GM12878 (cell line): Measurements from ENCODE around the gene TAF6. TPM values are rescaled to one million over a fixed set of nuclear protein-coding genes. Genes with fewer than 3 reads are reported as not detected.

Experiments
- ATAC-seq: fragments of 200-7000 bp; cut with Tn5 transposase; 3 replicates; pipeline ENCODE4 v1.9.1; 2020; ENCODE audit warnings: mild to moderate bottlenecking, moderate library complexity
- BruUV-seq: library from RNA; stranded (reverse); fragments of 400-500 nt; replicated peaks from 2 replicates; lab custom pipeline; 2021; lab: Mats Ljungman, UMichigan
- CTCF ChIA-PET: fragments of 300-600 bp; sonication (Branson Sonifier 250); formaldehyde crosslinking; extraction: SDS; loops from one replicate; lab custom pipeline; 2021; ENCODE audit warnings: inconsistent platforms; lab: Yijun Ruan, JAX
- POLR2A ChIA-PET: fragments of 350-600 bp; formaldehyde crosslinking; extraction: SDS; loops from one replicate; lab custom pipeline; 2021; ENCODE audit warnings: inconsistent platforms; lab: Charles Lee
- RAD21 ChIA-PET: fragments of 300-600 bp; sonication (Branson Sonifier 250); formaldehyde crosslinking; loops from one replicate; lab custom pipeline; 2023; ENCODE audit warnings: antibody characterized with exemption; ENCODE audit not compliant: unreplicated experiment; lab: Charles Lee
- SMC1A ChIA-PET: fragments of 300-600 bp; sonication (Branson Sonifier 250); formaldehyde crosslinking; loops from one replicate; lab custom pipeline; 2023; ENCODE audit not compliant: unreplicated experiment, uncharacterized antibody; lab: Charles Lee
- DNase-seq: peaks from one replicate; pipeline ENCODE4 v3.0.0-alpha.2; 2011; ENCODE audit warnings: low read depth, low spot score
- FAIRE-seq: peaks from 3 replicates; lab custom pipeline; 2011; peaks lifted over from hg19 to GRCh38; lab: Jason Lieb, UNC
- H2AFZ ChIP-seq: 2 replicates; pipeline ENCODE4 v1.6.0; 2011; ENCODE audit warnings: low read depth, low read length, control low read depth; ENCODE audit not compliant: control insufficient read depth
- H3K27ac ChIP-seq: 2 replicates; pipeline ENCODE4 v1.5.1; 2011; ENCODE audit warnings: control low read depth; ENCODE audit not compliant: control insufficient read depth, insufficient read depth
- H3K27me3 ChIP-seq, 2 experiments: replicated peaks in 1 of 2; 2 replicates each; pipeline versions ENCODE4 v1.6.0 to v1.6.1; 2011; ENCODE audit warnings: low read length in 1 of 2; ENCODE audit not compliant: control insufficient read depth in 2 of 2, insufficient read depth in 2 of 2
- H3K36me3 ChIP-seq, 2 experiments: 2 replicates each; pipeline ENCODE4 v1.5.1; 2011; ENCODE audit warnings: low read length in 1 of 2; ENCODE audit not compliant: control insufficient read depth in 2 of 2, insufficient read depth in 2 of 2
- H3K4me1 ChIP-seq: 2 replicates; pipeline ENCODE4 v1.6.1; 2011; ENCODE audit warnings: mild to moderate bottlenecking, low read length, moderate library complexity, mixed read lengths; ENCODE audit not compliant: control insufficient read depth, insufficient read depth
- H3K4me2 ChIP-seq: 2 replicates; pipeline ENCODE4 v1.6.0; 2011; ENCODE audit warnings: control low read depth; ENCODE audit not compliant: control insufficient read depth, insufficient read depth
- H3K4me3 ChIP-seq: fragments of 200-600 bp; sonication (generic); 2 replicates; pipeline ENCODE4 v1.5.1; 2016
- H3K79me2 ChIP-seq: 2 replicates; pipeline ENCODE4 v1.6.0; 2011; ENCODE audit warnings: low read length; ENCODE audit not compliant: control insufficient read depth, insufficient read depth
- H3K9ac ChIP-seq: 2 replicates; pipeline ENCODE4 v1.8.0; 2011; ENCODE audit warnings: low read length, control low read depth, mixed read lengths; ENCODE audit not compliant: control insufficient read depth, insufficient read depth
- H3K9me3 ChIP-seq: replicated peaks from 3 replicates; pipeline ENCODE4 v1.5.1; 2011; ENCODE audit warnings: mild to moderate bottlenecking, low read length; ENCODE audit not compliant: control insufficient read depth, insufficient read depth
- H4K20me1 ChIP-seq: 2 replicates; pipeline ENCODE4 v1.6.0; 2011; ENCODE audit not compliant: control insufficient read depth, insufficient read depth
- ZNF384 ChIP-seq: IDR thresholded peaks from 2 replicates; pipeline ENCODE4 v1.6.1; 2012; ENCODE audit warnings: low read depth, mild to moderate bottlenecking, low read length, improper control_type of control experiment, borderline replicate concordance
- WGBS: methylation state at CpG from one replicate; pipeline ENCODE4 v1.1.6; 2016; ENCODE audit warnings: low lambda C conversion rate; ENCODE audit not compliant: insufficient replicate concordance, insufficient coverage; ENCODE audit errors: missing lambda C conversion rate; 5-methylcytosine and 5-hydroxymethylcytosine counted together
- in situ Hi-C: fragments of 300-500 bp; cut with MboI; formaldehyde crosslinking; loops from 9 replicates; pipeline ENCODE4 v1.14.3; 2018; ENCODE audit warnings: mixed read lengths
- intact Hi-C: fragments of 100-400 bp; cut with micrococcal nuclease; formaldehyde crosslinking; loops from one replicate; pipeline ENCODE4 v1.14.2; 2022; ENCODE audit not compliant: unreplicated experiment
- polyA plus RNA-seq, 11 experiments: library from polyadenylated mRNA; depleted of rRNA in 4 of 11; unstranded in 6 of 11; stranded (reverse) in 5 of 11; fragments of >200 nt; fragmentation: Nextera tagmentation in 4 of 11; fragmentation: Illumina TruSeq in 1 of 11; extraction: Ambion mirVana in 4 of 11; extraction: Trizol in 1 of 11; gene quantifications; 1 replicate in 1 of 11; 2 replicates in 10 of 11; pipeline versions ENCODE4 v1.2.1 to v1.2.3, GENCODE V29; 2011 to 2016; ENCODE audit warnings: inconsistent platforms in 2 of 11, missing spikeins in 2 of 11, low read depth in 1 of 11
- total RNA-seq, 4 experiments: library from RNA; depleted of rRNA in 3 of 4; stranded (reverse); fragments of >200 nt in 3 of 4; fragmentation: Illumina TruSeq in 1 of 4; extraction: Trizol in 1 of 4; gene quantifications; 2 replicates each; pipeline versions ENCODE4 v1.2.1 to v1.2.3, GENCODE V29; 2013 to 2021
- TF ChIP-seq, protein P1 (sequence below): fragments of 450-650 bp; IDR thresholded peaks from 2 replicates; pipeline ENCODE4 v1.6.1; 2017; ENCODE audit warnings: mild to moderate bottlenecking, moderate library complexity
- TF ChIP-seq, protein P2 (sequence below): IDR thresholded peaks from 2 replicates; pipeline ENCODE4 v1.6.1; 2011; ENCODE audit warnings: borderline replicate concordance, low read depth, mild to moderate bottlenecking, moderate library complexity, mixed read lengths, low read length; ENCODE audit not compliant: insufficient read depth; ENCODE audit errors: extremely low read length

Gene TAF6
- total and polyA plus RNA-seq, 10 of the 15 experiments (the other 5 are each of a cell fraction or from before 2014, with no cell fraction given), result 0.27 to 42.6 (median 17.0) TPM

DNA sequence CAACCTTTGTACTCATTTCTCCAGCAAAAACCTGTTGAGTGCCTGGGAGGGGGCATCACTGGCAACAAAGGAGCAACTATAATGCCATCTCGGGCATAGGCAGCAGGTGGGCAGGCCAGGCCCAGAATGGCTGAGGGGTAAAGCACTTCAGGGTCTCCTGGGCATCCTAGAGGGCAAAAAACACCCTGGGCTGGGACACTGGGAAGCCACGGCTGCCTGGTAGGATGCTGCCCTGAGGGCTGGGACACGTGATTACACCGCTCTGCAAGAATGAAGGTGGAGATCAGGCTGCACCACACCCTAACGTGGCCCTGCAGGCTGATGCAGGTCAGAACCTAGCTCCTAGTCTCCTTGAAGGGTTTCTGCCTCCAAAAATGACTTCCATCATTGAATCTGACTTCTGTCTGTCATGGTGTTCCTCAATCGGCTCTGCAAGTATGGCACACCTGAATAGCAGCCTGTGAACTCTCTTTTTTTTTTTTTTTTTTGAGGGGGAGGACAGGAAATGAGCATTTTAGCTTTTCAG, 43.9 kb upstream of the TAF6 start:
- peak; percentile 46; the same call in 1 of the 2 replicates for TF ChIP-seq ZNF384
- TF ChIP-seq, protein P1, sequence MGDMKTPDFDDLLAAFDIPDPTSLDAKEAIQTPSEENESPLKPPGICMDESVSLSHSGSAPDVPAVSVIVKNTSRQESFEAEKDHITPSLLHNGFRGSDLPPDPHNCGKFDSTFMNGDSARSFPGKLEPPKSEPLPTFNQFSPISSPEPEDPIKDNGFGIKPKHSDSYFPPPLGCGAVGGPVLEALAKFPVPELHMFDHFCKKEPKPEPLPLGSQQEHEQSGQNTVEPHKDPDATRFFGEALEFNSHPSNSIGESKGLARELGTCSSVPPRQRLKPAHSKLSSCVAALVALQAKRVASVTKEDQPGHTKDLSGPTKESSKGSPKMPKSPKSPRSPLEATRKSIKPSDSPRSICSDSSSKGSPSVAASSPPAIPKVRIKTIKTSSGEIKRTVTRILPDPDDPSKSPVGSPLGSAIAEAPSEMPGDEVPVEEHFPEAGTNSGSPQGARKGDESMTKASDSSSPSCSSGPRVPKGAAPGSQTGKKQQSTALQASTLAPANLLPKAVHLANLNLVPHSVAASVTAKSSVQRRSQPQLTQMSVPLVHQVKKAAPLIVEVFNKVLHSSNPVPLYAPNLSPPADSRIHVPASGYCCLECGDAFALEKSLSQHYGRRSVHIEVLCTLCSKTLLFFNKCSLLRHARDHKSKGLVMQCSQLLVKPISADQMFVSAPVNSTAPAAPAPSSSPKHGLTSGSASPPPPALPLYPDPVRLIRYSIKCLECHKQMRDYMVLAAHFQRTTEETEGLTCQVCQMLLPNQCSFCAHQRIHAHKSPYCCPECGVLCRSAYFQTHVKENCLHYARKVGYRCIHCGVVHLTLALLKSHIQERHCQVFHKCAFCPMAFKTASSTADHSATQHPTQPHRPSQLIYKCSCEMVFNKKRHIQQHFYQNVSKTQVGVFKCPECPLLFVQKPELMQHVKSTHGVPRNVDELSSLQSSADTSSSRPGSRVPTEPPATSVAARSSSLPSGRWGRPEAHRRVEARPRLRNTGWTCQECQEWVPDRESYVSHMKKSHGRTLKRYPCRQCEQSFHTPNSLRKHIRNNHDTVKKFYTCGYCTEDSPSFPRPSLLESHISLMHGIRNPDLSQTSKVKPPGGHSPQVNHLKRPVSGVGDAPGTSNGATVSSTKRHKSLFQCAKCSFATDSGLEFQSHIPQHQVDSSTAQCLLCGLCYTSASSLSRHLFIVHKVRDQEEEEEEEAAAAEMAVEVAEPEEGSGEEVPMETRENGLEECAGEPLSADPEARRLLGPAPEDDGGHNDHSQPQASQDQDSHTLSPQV, result no peak
- TF ChIP-seq, protein P2, sequence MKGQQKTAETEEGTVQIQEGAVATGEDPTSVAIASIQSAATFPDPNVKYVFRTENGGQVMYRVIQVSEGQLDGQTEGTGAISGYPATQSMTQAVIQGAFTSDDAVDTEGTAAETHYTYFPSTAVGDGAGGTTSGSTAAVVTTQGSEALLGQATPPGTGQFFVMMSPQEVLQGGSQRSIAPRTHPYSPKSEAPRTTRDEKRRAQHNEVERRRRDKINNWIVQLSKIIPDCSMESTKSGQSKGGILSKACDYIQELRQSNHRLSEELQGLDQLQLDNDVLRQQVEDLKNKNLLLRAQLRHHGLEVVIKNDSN, result peak; percentile 60
- no peak overlapping the region for H3K4me3 ChIP-seq
- SMC1A ChIA-PET, result interaction anchor here (0.7 kb wide), 1 partner anchor 250 kb away, joined by 4 read pairs; no protein-coding TSS in a partner anchor
- H3K4me2 ChIP-seq, result no peak overlapping the region
- H3K79me2 ChIP-seq, result peaks cover 7% of the 10 kb centered on the region
- H2AFZ ChIP-seq, result no peak overlapping the region
- H3K4me1 ChIP-seq, result peaks cover 15% of the 10 kb centered on the region
- peaks cover 0 to 5% of the 10 kb centered on the region in 2 experiments; a peak in 2 of 4 replicates for H3K27me3 ChIP-seq
- H3K36me3 ChIP-seq, result no peaks in the 10 kb centered on the region
- CTCF ChIA-PET, result interaction anchor here (0.7 to 0.9 kb wide), 2 partner anchors 17 to 30 kb away, joined by 3 read pairs; no protein-coding TSS in a partner anchor
- RAD21 ChIA-PET, result interaction anchor here (0.8 to 1.2 kb wide), 2 partner anchors 30 to 34 kb away, joined by 4 to 6 read pairs; no protein-coding TSS in a partner anchor
- H3K27ac ChIP-seq, result no peak overlapping the region
- H3K9ac ChIP-seq, result no peak overlapping the region
- in situ Hi-C loops, result no loop called here
- intact Hi-C loops, result no loop called here
- no TSS peak for BruUV-seq
- POLR2A ChIA-PET, result interaction anchor here (0.6 to 1.1 kb wide), 4 partner anchors 9 to 222 kb away, joined by 3 to 4 read pairs (median 4); no protein-coding TSS in a partner anchor
- no peaks in the 10 kb centered on the region for H3K9me3 ChIP-seq
- 21% methylated on average over 6 of the region's 6 CpGs for WGBS
- no peaks in the 10 kb centered on the region for H4K20me1 ChIP-seq
- ATAC-seq, result no peak
- no peak for DNase-seq
- FAIRE-seq, result no peak
